HG02840 (cell line): ENCODE results near the gene SLC66A3.

ENCODE experiments used
- ATAC-seq: cut with Tn5 transposase; IDR thresholded peaks from one replicate; pipeline ENCODE4 v1.9.1; 2021; ENCODE audit warnings: mild to moderate bottlenecking, moderate library complexity, moderate number of reproducible peaks; ENCODE audit not compliant: unreplicated experiment, low FRiP score

Gene SLC66A3

GRCh38 chr2:11133936-11134320 is 21.3 kb upstream of the SLC66A3 start:
- no peak for ATAC-seq

GRCh38 chr2:11134349-11134748 is 20.9 kb upstream of the SLC66A3 start:
- no peak for ATAC-seq

DNA sequence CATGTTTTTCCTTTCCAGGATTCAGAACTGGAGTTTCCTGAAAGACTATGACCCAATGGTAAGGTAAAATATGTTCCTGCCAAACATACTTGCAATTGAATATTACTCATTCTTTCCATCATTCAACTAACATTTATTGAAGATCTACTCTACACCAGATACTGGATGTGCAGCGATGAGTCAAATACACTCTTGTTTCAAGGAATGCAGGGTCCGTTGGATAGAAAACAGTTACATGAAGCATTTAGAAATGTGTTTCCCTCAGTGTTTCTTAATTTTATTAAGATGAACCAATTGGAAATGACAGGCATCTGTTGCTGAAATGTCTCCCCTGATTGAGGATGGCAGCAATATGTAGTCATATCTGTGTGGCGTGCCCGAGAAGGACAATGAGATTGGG is 14.8 kb upstream of the SLC66A3 start:
- no peak for ATAC-seq

- no peak for ATAC-seq
These were observed 13.9 kb upstream of the SLC66A3 start for GRCh38 chr2:11141319-11141718.

DNA sequence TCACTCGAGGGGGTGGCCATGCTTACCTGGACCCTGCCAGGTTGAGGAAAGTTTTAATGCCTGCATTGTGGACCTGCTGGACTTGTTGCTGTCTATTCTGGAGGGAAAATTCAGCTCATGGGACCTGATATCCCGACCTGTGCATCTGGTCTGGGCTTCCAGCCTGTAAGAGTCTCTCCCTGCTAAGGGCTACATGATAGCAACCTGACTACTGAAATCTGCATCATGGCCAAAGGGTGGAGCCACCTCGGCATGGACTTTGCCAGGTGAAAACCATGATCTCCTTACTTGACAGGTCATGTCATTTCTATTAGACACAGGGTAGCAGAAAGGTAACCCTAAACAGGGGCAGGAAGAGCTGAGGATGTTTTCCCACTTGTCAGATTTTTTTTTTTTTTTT is 12.9 kb upstream of the SLC66A3 start:
- no peak for ATAC-seq

DNA sequence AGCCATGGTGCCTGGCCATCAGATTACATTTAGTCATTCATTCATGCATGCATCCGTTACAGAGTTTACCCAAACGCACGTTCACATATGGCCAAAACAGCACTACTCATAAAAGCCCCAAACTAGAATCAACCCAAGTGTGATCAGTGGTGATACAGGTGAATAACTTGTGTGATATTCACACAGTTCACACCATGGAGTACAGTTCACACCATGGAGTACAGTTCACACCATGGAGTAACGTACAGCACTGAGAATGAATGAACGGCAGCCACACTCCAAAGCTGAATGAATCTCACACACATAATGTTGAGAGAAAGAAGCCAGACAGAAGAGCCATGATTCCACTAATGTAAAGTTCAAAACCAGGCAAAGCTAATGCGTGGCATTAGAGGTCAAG is 12.3 kb upstream of the SLC66A3 start:
- no peak for ATAC-seq

- ATAC-seq = no peak
These were observed 11.1 kb upstream of the SLC66A3 start for GRCh38 chr2:11144077-11144737.

GRCh38 chr2:11144738-11145079 is 10.6 kb upstream of the SLC66A3 start:
- no peak for ATAC-seq

DNA sequence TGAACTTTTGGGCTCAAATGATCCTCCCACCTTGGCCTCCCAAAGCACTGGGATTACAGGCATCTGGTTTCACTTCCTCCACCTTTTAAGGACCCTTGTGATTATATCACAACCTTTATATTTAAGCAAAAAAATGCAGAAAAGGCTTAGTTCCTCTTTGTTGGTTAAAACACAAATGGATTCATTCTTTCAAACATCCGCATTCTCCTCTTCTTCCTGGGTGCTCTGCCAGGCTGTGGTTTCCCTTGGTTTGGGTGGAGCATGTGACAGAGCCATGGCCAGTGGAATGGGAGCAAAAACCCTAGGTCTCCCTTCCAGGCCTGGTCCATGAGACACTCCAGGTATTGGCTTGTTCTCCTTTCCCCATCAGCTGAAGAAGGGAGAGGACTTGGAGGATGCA is 9.9 kb upstream of the SLC66A3 start:
- ATAC-seq = no peak

GRCh38 chr2:11146076-11146475 is 9.2 kb upstream of the SLC66A3 start:
- ATAC-seq = no peak

DNA sequence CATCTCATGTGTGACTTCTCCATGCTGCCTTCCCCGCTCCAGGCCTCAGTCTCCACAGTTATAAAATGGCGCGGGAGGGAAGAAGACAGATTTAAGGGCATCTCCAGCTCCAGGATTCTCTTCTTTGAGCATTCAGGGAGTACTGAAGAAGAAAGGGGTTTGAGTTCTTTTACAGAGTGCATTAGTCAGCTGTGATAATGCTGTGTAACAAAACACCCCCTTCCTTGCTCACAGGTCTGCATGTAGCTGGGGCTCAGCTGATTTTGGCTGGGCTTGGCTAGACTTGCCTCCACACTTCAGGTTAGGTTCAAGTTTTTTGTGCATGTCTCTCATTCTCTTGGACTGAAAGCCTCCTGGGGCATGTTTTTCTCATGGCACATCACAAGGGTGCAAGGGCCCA is 8.0 kb upstream of the SLC66A3 start:
- no peak for ATAC-seq

- ATAC-seq = no peak
These were observed 2.7 kb upstream of the SLC66A3 start for GRCh38 chr2:11152591-11152990.

DNA sequence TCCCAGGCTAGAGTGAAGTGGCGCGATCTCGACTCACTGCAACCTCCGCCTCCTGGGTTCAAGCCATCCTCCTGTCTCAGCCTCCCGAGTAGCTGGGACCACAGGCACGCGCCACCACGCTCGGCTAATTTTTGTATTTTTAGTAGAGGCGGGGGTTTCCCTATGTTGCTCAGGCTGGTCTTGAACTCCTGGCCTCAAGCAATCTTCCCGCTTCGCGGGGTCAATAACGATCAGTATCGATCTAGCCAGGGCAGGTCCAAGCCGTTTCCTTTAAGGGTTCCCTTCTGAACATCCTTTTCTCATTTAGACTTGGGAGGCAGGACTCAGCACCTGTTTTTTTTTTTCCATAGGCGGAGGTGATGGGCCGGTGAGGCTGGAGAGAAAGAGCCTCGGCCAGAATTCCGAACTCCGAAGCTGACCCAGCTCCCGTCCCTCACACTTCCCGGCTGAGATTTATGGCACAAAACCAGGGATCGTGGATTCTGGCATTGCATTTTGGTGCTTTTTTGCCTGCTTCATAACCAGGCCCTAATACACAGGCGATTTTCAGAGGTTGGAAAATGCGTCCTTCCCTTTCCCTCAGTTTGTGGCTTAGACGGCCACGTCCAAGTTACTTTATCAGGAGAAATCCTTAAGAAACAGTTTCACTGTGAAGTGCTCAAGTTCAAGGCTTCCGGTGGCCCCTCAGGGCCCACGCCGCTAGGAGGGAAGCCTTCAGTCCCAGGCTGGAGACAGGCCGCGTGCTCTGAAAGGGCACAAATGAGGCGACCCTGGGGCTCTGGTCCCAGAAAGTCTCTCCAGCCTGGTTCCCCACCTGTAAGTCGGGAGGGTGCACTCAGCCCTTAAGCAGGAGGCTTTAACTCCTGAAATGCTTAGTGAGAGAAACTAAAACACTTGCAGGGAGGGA is 998 bp upstream of the SLC66A3 start:
- ATAC-seq = peak; percentile 11

- ATAC-seq = peak; percentile 66
These were observed 315 bp upstream of the SLC66A3 start for GRCh38 chr2:11154923-11155380.

DNA sequence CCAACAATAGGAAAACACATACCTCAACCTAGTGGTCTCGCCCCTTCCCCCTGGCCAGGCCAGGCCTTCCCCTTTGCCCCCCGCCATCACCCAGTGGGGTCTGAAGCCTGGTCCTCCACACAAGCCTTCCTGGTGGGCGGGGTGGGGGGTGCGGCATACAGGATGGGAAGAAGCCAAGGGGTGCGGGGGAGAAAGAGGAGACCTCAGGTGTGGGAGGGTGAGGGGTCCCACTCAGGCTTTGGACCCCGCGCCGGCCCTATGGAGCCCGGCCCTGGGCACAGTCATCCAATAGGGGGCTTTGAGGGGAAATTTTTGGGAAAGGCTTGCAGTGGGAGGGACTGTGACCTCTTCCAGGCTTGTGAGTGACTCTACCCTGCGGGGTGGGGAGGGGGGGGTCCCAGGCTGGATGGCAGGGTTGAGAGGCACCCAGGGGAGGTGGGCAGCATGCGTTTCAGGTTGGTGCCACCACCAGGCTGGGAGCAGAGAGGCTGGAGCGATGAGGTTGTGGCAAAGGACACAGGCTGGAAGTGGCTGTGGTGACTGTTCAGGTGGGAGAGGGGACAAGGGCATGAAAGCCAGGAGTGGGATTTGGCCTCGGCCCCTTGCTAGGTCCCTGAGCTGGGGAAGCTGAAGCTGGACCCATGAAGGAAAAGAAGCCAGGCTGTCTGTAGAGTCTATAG is 1.3 kb downstream of the SLC66A3 start:
- ATAC-seq = no peak

DNA sequence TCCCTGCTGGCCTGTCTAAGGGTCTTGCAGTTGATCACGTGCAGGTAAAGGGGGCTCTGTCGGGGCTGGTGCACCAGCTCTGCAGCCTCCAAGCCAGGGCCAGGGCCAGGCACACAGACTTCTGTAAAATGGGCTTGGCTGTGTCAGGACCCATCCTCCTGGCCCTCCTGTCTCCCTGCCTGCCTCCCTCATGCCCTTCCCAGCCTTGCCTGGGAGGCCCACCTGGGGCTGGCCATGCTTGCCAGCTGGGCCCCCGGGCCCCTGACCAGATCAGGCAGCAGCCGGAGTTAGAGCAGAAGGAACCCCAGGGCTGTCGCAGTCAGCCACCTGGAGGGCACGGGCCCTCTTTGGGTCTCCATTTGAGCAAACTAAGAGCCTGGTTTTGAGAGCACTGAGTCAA is 2.0 kb downstream of the SLC66A3 start:
- ATAC-seq = no peak

- no peak for ATAC-seq
These were observed 2.5 kb downstream of the SLC66A3 start for GRCh38 chr2:11157731-11158130.

- ATAC-seq = no peak
These were observed 3.8 kb downstream of the SLC66A3 start for GRCh38 chr2:11158916-11159573.

DNA sequence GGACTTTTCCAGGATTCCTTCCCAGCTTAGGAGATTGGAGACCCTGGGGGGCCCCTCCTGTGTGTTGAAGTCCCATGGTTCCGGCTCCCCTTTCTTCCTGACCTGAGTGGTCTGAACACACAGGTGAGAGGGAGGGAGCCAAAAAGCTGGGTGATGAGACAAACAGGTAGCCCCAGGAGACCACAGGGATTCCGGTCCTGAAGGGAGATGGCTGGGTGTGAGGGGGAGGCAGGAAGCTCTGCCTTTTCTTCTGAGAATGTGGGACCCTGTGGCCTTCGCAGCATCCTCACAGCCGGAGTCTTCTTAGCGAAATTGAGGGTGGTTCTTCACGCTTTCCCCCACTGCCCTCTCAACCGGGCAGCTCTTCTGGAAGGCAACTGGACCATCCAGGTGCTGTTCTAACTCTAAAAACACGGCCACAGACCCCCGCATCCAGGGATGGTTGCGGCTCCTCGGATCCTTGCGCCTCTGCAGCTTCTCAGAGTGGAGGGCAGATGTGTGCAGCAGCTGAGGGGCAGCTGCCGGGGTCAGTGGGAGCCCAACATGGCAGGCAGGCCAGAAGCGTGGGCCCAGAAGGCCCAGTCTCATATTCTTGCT is 4.4 kb downstream of the SLC66A3 start:
- no peak for ATAC-seq

- no peak for ATAC-seq
These were observed 5.0 kb downstream of the SLC66A3 start for GRCh38 chr2:11160256-11160655.
